HG03354 (cell line): ENCODE data around the gene CCDC27.
"Not testable (repeated sequence)": the region's sequence is repeated elsewhere in the genome, so short reads cannot be mapped to it uniquely, and the experiment has no call there.

Experiments used
- ATAC-seq: cut with Tn5 transposase; IDR thresholded peaks from one replicate; pipeline ENCODE4 v1.9.1; 2021; ENCODE audit warnings: mild to moderate bottlenecking; ENCODE audit not compliant: unreplicated experiment, poor library complexity, severe bottlenecking

Gene CCDC27

DNA sequence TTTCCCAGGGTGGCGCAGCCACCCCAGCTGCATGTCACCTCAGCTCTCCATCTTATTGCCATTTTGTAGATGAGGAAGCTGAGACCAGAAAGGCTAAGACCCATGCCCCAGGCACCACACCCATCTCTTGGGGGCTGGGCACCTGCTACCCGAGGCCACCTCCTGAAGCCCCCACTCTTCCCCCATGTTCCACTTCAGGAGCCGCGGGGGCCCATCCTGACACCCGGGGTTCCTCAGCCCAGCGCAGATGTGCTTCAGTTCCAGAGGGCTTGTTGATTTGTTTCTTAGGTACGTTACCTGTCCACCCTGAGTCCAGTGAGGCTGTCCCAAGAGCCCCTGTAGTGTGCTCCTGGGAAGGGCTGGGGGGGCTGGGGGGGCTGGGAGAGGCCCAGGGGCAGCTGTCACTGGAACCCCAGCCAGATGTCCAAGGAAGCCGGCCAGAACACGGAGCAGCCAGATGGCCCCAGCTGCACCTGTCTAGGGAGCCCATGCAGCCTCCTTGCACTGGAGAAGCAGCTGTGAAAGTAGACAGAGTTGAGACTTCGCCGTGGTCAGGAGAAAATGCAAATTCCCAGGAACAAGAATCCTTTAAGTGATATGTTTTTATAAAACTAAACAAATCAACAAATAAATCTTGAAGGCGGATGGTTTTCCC, 17.1 kb upstream of the CCDC27 start:
- ATAC-seq = no peak

DNA sequence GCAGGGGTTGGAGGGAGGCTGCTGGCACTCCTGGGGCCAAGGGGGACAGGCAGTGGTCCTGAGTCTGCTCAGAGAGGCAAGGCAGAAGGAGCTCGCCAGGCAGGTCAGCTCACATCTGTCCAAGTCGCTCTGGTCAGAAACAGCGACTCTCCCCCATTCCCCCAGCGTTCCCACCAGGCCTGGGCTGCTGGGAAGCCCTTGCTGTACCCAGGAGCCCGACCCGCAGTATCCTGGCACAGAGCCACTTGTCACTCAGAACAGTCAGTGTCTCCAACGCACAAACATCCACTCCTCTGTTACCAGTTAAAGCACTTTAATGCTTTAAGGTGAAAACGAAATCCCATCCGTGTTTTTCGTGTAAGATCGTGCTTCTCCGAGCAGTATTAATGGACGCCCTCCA, 16.6 kb upstream of the CCDC27 start:
- ATAC-seq = no peak

DNA sequence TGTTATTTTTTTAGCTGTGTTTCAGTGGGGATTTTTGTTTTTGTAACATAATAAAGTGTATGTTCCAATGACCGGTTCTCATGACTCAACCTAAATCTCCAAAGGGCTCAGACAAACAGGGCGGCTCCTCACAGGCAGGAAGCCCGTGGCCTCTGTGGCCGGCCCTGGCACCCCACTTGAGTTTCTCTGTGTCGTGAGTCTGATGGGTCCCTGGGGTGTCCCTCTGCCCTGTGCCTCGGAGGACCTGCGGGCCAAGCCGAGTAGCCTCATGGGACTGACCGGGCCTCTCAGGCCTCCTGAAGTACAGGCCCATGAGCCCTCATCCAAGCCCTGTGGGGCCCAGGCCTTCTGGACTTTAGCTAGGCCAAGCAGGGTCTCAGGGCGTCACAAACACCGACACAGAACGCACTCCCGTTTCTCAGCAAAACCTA, 16.1 kb upstream of the CCDC27 start:
- ATAC-seq = no peak

DNA sequence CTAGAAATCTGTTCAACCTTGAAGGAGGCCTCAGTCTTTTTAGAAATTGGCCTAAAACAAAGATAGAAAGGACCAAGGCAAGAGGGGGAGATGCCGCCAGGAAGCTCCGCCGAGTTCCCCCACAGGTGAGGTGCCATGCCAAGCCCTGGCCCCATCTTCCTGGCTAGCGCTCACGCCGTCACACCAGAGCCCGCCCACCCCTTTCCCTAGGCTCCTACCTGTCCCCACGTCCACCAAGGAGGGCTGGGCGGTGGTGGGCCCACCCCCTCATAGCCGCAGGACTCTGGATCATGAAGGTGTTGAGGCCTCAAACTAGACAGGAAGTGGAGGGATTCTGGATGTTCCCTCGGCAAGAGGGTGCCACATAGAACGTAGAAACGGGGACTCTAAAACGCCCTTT, 15.5 kb upstream of the CCDC27 start:
- ATAC-seq = no peak

DNA sequence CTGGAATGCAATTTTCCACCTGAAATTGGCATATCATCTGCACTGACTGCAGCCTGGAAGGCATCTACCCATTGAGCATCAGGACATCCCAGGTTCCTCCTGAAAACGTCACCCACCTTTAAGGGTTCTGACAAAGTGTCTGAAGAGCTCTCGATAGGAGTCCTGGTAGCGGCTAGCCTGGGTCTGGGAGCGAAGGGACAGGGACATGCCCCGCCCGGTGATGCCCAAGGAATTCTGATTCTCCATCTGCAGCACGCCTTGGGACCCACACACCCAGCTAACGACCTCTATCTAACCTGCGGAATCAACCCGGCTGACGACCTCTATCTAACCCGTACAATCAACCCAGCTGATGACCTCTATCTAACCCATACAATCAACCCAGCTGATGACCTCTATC, 13.3 kb upstream of the CCDC27 start:
- no peak for ATAC-seq

DNA sequence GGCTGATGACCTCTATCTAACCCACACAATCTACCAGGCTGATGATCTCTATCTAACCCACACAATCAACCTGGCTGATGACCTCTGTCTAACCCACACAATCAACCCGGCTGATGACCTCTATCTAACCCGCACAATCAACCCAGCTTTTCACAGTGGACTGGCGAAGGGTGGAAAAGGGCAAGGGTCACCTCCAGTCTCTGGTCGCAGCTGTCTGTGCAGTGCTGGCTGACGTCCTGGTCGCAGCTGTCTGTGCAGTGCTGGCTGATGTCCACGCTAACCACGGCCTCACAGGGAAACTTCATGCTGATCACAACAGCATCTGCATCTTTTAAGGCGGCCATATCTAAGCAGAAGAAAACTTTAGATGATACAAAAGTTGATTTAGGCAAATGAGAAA, 12.2 kb upstream of the CCDC27 start:
- no peak for ATAC-seq

DNA sequence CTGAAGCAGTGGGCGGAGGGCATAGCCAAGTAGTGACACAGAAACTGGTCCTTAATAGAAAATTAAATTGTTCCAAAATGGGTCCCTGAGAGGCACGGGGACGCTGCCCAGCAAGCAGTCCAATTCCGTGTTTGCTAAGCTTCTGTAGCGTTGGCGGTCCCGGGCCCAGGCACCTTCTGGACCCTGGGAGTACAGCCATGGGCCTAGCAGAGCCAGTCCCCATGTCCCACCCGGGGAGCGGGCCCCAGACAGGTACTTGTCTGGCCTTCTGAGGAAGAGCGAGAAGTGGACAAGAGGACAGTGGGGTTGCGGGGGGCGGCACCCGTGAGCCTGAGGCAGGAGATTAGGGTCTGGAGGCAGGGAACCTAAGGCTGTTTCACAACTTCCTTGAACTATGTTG, 11.5 kb upstream of the CCDC27 start:
- no peak for ATAC-seq

DNA sequence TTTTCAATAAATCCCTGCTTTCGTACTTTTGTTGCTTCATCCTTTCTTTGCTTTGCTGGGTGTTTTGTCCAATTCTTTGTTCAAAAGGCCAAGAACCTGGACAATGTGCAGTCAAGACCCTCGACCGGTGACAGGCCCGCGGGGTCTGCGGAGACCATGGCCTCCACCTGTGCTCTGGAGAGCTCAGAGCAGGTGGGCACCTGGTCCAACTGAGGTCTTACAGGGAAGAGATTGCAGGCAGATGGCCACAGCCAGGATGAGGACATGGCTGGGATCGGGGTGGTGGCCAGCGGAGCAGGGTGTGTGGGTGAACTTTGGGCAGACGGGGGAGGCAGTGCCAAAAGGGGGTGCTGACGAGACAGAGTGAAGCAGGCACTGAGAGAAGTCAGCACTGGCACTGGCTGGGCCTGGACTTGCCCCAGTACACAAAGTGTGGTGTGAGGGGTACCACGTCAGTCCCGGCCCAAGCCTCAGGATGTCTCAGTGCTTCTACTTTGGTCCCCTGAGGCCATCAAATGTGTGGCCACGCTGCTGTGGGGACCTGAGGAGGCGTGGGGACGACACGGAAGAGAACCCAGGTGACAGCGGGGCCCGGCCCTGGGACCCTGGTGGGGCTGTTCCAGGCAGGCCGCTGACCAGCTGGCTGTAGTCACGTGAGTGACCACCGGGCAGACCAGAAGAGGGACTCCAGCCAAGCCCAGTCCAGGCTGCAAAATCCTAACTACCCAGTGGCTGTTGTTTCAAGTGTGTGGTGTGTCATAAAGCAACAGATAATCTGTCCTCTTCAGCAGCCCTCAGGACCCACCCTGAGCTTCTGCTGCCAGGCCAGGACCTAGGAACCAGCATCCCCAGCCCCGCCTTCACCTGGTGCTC, 10.4 kb upstream of the CCDC27 start:
- no peak for ATAC-seq

DNA sequence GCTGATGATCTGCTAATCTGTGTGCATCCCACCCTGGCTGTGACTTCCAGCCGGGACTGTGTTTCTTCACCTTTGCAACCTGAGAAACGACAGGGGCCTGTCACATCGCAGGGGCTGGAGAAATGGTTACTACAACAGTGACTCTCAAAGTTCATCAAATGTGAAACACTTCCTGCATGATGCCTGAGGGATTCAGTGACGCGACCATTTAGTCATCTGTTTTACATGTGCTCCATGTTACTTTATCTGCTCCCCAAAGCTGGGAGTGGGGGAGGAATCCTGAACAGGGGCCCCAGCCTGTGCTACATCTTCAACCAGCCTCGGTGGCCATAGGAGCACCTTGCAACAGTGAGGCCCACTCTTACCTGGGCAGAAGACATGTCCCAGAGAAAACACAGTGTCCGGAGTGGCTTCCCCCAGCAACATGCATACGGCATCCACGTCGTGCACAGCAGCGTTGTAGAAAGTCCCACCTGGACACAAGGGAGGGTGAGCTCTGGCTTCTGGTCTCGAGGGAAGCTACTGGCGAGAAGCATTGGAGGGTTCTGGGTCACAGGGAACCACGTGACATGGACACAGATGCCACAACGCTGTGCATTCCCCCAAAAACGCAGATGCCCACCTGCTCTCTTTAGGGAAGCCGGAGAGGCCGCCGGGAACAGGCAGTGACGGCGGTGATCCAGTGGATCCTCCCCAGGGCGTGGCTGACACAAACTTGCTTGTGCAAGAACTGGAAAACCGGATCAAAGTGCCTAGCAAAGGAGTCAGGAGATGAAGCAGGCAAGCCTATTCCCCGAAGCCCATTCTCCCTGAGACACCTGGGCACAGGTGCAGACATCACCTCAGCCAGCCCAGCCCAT, 9.6 kb upstream of the CCDC27 start:
- ATAC-seq = no peak

DNA sequence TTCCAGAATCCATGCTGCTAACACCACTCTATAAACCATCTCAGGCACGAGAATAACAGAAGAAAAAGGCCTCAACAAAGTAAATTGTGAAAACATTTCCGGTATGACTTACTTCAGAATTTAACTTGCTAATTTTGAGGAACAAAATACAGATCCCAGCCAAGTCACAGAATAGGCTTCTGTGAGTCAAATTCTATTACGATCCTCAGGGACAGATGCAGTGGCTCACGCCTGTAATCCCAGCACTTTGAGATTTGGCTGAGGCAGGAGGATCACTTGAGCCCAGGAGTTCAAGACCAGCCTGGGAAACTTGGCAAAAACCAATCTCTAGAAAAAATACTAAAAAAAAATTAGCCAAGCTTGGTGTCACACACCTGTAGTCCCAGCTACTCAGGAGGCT, 8.8 kb upstream of the CCDC27 start:
- ATAC-seq = no peak

DNA sequence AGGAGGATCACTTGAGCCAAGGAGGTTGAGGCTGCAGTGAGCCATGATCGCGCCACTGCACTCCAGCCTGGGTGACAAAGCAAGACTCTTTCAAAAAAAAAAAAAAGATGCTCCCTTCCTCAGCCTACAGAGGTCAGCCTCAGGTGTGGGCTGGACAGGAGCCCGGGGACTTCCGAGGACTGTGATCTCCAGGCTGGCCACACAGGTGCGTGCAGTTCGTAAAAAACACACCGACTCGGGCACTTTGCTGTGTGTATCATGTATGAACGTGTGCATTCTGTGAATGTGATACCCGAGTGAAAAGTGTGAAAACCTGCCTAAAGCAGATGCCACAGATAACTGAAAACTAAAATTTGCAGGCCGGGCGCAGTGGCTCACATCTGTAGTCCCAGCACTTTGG, 8.4 kb upstream of the CCDC27 start:
- no peak for ATAC-seq

DNA sequence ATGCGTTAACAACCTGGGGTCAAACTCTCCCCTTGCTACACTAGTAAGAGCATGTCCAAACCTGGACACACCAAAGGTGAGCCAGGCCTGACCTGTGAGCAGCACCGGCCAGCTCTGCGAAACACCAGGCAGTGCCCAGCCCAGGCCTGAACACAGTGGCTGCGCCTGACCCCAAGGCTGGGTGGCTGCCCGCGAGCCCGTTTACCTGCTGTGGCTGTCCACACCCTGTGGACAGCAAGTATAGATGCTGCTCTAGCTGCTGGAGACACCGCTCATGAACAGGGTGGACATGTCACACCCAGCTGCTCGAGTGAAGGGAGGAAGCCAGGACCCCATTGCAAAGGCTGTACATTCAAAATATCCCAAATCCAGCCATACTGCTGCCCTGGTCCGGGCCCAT, 7.6 kb upstream of the CCDC27 start:
- no peak for ATAC-seq

DNA sequence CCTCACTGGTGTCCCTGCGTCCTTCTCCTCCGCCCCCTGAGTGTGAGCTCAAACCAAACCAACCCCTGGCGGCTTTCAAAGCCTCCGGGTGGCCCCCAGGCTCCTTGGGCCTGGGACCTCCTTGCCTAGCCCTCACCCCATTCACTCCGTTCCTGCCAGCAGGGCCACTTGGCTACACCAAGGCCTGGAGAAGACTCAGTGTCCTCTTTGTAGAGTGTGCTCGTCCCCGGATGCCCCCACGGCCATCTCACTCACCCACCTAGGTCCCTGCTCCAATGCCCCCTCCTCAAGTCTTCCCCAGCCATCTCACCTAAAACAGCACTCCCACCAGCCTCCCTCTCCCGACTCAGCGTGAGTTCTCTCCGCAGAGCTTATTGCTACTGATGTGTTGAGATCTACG, 7.2 kb upstream of the CCDC27 start:
- ATAC-seq = no peak

DNA sequence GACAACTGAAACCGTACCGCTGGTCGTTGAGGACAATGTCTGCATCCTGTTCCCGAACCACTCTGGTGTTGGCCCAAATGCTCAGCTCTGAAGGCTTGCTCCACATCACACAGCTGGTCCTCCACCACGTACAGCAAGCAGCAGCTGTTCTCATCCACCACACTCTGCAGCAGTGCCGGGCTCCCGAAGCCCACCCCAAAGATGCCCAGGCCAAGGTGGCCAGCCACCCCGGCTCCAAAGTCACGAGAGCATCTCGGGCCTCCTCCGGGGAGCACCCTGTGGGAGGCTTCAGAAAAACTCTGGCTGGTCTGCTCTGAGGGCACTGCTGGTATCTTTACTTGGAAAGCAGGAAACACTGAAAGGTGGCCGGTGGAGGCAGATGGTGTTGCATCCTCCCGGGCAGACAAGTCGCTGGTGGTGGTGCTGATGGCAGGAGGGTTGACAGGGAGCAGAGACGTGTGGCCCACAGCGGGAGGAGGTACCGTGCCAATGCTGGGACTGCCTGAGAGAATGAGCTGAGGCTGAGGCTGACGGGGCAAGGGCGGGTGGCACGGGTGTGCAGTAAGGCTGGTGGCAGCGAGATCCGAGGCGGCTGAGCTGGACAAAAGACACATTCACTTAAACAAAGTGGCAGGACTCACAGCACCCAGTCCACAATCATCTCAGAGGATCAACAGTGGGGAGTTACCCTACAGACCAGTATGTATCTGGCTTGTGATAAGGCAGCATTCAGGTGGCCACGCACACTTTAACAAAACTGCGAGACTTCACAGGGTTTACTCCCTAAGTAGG, 6.5 kb upstream of the CCDC27 start:
- no peak for ATAC-seq

DNA sequence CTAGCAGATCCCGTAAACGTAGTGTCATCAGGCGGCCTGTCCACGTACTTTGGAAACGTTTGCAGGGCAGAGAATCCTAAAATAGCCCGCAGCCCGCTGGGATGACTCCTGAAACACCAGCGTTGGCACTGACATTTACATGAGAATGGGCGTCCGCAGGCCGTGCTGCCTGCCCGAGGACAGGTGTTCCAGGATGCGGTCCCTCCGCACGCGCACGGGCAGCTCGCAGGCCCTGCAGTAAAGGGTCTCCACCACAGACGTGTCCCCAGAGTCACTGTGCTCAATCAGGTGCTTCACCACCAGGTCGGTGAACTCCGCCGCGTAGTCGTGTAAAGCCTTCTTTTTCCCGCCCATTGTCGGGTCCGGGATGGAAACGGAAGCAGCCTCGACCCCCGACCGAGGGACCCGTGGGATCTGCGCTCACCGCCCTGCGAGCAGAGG, 5.8 kb upstream of the CCDC27 start:
- peak; percentile 17 for ATAC-seq

DNA sequence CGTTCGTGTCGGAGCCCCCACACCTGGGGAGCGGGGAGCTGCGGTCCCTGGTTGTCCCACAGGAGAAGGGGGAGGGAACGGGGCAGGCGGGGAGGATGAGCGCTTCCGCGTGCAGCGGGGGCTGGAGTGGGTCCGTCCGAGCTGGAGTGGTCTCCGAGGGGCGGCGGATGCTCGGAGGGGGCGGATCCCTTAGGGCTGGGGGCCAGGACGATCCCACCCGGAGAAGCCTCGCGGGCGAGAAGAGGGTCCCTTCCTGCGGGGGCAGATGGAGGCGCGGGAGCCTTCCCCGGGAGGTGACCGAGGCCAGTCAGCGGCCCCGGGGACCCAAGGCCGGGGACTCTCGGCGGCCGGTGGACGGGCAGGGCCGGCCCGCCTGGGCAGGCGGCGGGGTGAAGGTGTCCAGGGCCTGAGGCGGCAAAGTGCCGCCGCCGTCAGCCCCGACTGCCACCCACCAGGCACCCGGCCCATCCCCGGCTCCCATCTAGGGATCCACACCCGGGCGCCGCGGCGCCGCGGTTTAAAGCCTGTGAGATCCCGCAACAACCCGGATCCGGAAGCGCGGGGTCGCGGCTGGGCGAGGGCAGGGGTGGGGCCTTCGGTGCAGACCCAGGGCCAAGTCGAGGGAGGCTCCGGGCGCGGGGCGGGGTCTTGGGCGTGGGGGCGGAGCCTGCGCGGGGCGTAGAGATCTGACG, 5.3 kb upstream of the CCDC27 start:
- ATAC-seq = peak; percentile 80

DNA sequence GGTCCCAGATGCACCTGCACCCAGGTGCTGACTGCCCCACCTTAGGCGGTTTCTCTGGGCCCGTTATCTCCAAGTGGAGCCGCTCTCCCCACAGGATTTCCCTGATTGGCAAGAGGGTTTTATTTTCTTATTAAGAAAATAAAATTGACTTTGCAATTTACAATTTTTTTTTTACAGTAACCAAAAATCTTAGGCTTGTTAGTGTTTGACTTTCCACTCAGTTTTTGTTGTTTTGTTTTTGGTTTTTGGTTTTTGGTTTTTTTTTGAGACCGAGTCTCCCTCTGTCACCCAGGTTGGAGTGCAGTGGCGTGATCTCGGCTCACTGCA, 4.8 kb upstream of the CCDC27 start:
- no peak for ATAC-seq

DNA sequence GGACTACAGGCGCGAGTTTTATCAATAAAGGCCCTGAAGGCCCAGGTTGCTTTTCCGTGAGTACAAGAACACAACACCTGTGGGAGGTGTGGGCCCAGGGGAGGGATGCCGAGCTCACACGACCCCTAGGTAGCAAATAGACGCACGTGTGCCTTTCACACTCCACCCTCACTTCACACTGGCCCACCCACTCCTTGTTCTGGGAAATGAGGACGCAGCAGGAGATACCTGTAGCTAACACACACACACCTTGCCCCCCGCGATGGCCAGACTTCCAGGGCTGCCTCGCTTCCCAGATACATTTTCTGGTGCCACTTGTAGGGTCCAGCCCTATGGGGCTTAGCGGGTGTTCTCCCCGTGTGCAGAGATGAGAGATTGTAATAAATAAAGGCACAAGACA, 4.3 kb upstream of the CCDC27 start:
- no peak for ATAC-seq

DNA sequence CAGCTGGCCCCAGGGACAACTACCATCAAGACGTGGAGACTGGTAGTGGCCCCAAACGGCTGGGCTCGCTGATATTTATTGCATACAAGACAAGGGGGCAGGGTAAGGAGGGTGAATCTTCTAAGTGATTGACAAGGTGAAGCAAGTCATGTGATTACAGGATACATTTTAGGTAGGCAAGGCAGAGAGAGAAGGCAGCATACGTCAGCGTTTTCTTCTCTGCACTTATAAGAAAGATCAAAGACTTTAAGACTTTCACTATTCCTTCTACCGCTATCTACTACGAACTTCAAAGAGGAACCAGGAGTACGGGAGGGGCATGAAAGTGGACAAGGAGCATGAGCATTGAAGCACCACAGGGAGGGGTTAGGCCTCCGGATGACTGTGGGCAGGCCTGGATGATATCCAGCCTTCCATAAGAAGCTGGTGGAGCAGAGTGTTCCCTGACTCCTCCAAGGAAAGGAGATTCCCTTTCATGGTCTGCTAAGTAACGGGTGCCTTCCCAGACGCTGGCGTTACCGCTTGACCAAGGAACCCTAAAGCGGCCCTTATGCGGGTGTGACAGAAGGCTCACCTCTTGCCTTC, 3.8 kb upstream of the CCDC27 start:
- ATAC-seq = not testable (repeated sequence)
